Measurements from ENCODE around the gene EIF2AK3.
"Not testable (repeated sequence)": the region's sequence is repeated elsewhere in the genome, so short reads cannot be mapped to it uniquely, and the experiment has no call there.

Gene EIF2AK3

GRCh38 chr2:88627055-88627855, at the start of gene EIF2AK3:
Gene EIF2AK3 (minus strand): TSS chr2:88627464. CDS start chr2:88627274, 190 bp downstream.
- peak; percentile 79 to 89 for DNase-seq (ENCODE audit: low read depth in 2 of 2)

GRCh38 chr2:88673363-88673762, 46.1 kb upstream of the EIF2AK3 start:
- no peak for DNase-seq (ENCODE audit: low read depth in 2 of 2)

GRCh38 chr2:88671786-88672427, 44.6 kb upstream of the EIF2AK3 start:
- no peak for DNase-seq (ENCODE audit: low read depth in 2 of 2)

- DNase-seq (ENCODE audit: low read depth in 2 of 2) = no peak
These were observed 42.4 kb upstream of the EIF2AK3 start for GRCh38 chr2:88669482-88670214.

GRCh38 chr2:88668862-88669261, 41.6 kb upstream of the EIF2AK3 start:
- DNase-seq (ENCODE audit: low read depth in 2 of 2) = no peak

- DNase-seq (ENCODE audit: low read depth in 2 of 2) = no peak
These were observed 40.0 kb upstream of the EIF2AK3 start for GRCh38 chr2:88667219-88667618.

GRCh38 chr2:88666576-88666975, 39.3 kb upstream of the EIF2AK3 start:
- no peak for DNase-seq (ENCODE audit: low read depth in 2 of 2)

GRCh38 chr2:88660622-88661021, 33.4 kb upstream of the EIF2AK3 start:
- DNase-seq (ENCODE audit: low read depth in 2 of 2) = no peak

GRCh38 chr2:88659538-88659915, 32.3 kb upstream of the EIF2AK3 start:
- no peak for DNase-seq (ENCODE audit: low read depth in 2 of 2)

- no peak for DNase-seq (ENCODE audit: low read depth in 2 of 2)
These were observed 31.7 kb upstream of the EIF2AK3 start for GRCh38 chr2:88658881-88659537.

GRCh38 chr2:88658326-88658725, 31.1 kb upstream of the EIF2AK3 start:
- DNase-seq (ENCODE audit: low read depth in 2 of 2) = no peak

- DNase-seq (ENCODE audit: low read depth in 2 of 2) = no peak
These were observed 29.9 kb upstream of the EIF2AK3 start for GRCh38 chr2:88657131-88657530.

- no peak for DNase-seq (ENCODE audit: low read depth in 2 of 2)
These were observed 29.4 kb upstream of the EIF2AK3 start for GRCh38 chr2:88656690-88657089.

- DNase-seq (ENCODE audit: low read depth in 2 of 2) = no peak
These were observed 27.4 kb upstream of the EIF2AK3 start for GRCh38 chr2:88654714-88655113.

GRCh38 chr2:88651646-88652045, 24.4 kb upstream of the EIF2AK3 start:
- DNase-seq (ENCODE audit: low read depth in 2 of 2) = no peak

- DNase-seq (ENCODE audit: low read depth in 2 of 2) = not testable (repeated sequence)
These were observed 18.1 kb upstream of the EIF2AK3 start for GRCh38 chr2:88645291-88645882.

- DNase-seq (ENCODE audit: low read depth in 2 of 2) = no peak
These were observed 15.0 kb upstream of the EIF2AK3 start for GRCh38 chr2:88642278-88642677.

- DNase-seq (ENCODE audit: low read depth in 2 of 2) = no peak
These were observed 14.1 kb upstream of the EIF2AK3 start for GRCh38 chr2:88641330-88641729.

- DNase-seq (ENCODE audit: low read depth in 2 of 2) = no peak
These were observed 12.6 kb upstream of the EIF2AK3 start for GRCh38 chr2:88639865-88640264.

GRCh38 chr2:88638743-88639142, 11.5 kb upstream of the EIF2AK3 start:
- no peak for DNase-seq (ENCODE audit: low read depth in 2 of 2)

GRCh38 chr2:88638123-88638650, 10.9 kb upstream of the EIF2AK3 start:
- DNase-seq (ENCODE audit: low read depth in 2 of 2) = no peak
